Mesendoderm (in vitro differentiated cells): ENCODE results near the gene CCDC14.
A peak's percentile ranks its signal among the peaks of the same experiment; 100 is the strongest.

Experiments
- DNase-seq: peaks from one replicate; pipeline ENCODE4 v3.0.0; 2013
- H2AK5ac ChIP-seq: 2 replicates; pipeline ENCODE4 v1.6.1; 2013; ENCODE audit warnings: low read length, inconsistent platforms
- H2BK120ac ChIP-seq: 2 replicates; pipeline ENCODE4 v1.6.1; 2013; ENCODE audit warnings: low read depth, mild to moderate bottlenecking, low read length, moderate library complexity, mixed read lengths
- H2BK15ac ChIP-seq: replicated peaks from 2 replicates; pipeline ENCODE4 v1.6.1; 2013; ENCODE audit warnings: low read depth, mild to moderate bottlenecking, moderate library complexity
- H2BK5ac ChIP-seq: 2 replicates; pipeline ENCODE4 v1.6.1; 2013; ENCODE audit warnings: low read length, inconsistent platforms
- H3K18ac ChIP-seq: 2 replicates; pipeline ENCODE4 v1.6.1; 2013; ENCODE audit warnings: mild to moderate bottlenecking, low read length, mixed read lengths
- H3K23ac ChIP-seq: one replicate; pipeline ENCODE4 v1.6.1; 2013; ENCODE audit warnings: low read length
- H3K27ac ChIP-seq: 2 replicates; pipeline ENCODE4 v1.5.1; 2013; ENCODE audit warnings: low read depth, mild to moderate bottlenecking, inconsistent platforms, low read length, moderate library complexity
- H3K27me3 ChIP-seq: 2 replicates; pipeline ENCODE4 v1.6.1; 2013; ENCODE audit warnings: low read length, control low read depth, mild to moderate bottlenecking, inconsistent platforms; ENCODE audit not compliant: insufficient read depth, poor library complexity
- H3K36me3 ChIP-seq: 2 replicates; pipeline ENCODE4 v1.6.1; 2013; ENCODE audit warnings: low read length, inconsistent platforms; ENCODE audit not compliant: control insufficient read depth, insufficient read depth
- H3K4ac ChIP-seq: one replicate; pipeline ENCODE4 v1.6.1; 2013; ENCODE audit warnings: low read depth, mild to moderate bottlenecking, low read length, moderate library complexity
- H3K4me1 ChIP-seq: 2 replicates; pipeline ENCODE4 v1.6.1; 2013; ENCODE audit warnings: low read depth, low read length, inconsistent platforms; ENCODE audit not compliant: control insufficient read depth
- H3K4me2 ChIP-seq: 2 replicates; pipeline ENCODE4 v1.6.1; 2013; ENCODE audit warnings: low read length
- H3K4me3 ChIP-seq: 2 replicates; pipeline ENCODE4 v1.5.1; 2013; ENCODE audit warnings: mild to moderate bottlenecking, low read length
- H3K56ac ChIP-seq: one replicate; pipeline ENCODE4 v1.6.1; 2013; ENCODE audit warnings: low read length
- H3K79me1 ChIP-seq: 2 replicates; pipeline ENCODE4 v1.6.1; 2013; ENCODE audit warnings: low read length, inconsistent platforms
- H3K79me2 ChIP-seq: 2 replicates; pipeline ENCODE4 v1.6.1; 2013; ENCODE audit warnings: mild to moderate bottlenecking, low read length; ENCODE audit not compliant: control insufficient read depth, insufficient read depth
- H3K9ac ChIP-seq: 2 replicates; pipeline ENCODE4 v1.6.1; 2013; ENCODE audit warnings: low read length, inconsistent platforms
- H4K5ac ChIP-seq: one replicate; pipeline ENCODE4 v1.6.1; 2013; ENCODE audit warnings: low read length
- H4K8ac ChIP-seq: one replicate; pipeline ENCODE4 v1.6.1; 2013; ENCODE audit warnings: low read depth, mild to moderate bottlenecking, control low read depth, low read length, moderate library complexity
- WGBS: extraction: QIAGEN DNeasy Blood & Tissue Kit; methylation state at CpG from one replicate; pipeline ENCODE4 v1.1.7; 2013; ENCODE audit warnings: low lambda C conversion rate, missing lambda C conversion rate; ENCODE audit not compliant: insufficient coverage; ENCODE audit errors: extremely low coverage; 5-methylcytosine and 5-hydroxymethylcytosine counted together

The CCDC14 gene

DNA sequence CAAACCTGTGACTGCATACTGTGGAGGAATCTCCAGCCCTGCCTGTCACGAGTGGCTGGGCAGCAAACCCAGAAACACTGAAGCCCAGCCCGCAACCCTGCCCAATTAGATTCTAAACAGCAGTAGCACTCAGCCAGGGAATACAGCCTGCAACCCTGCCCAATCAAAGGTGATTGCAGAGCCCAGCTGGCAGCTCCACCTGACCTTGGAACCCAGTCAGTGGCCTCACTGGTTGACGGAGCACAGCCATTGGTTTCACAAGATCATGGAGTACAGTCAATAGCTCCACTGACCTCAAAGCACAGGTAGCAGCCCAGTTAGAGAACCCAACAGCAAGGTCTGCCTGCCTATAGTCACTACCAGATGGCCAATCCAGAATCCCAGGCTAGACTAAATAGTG, 41.7 kb downstream of the CCDC14 start:
- Histone ChIP-seq H4K5ac (no peak overlapping the region), H3K18ac (no peak overlapping the region), H3K4me3 (no peak overlapping the region), H3K56ac (no peak overlapping the region), H3K9ac (no peak overlapping the region), H3K27ac (no peak overlapping the region), H3K79me1 (no peaks in the 10 kb centered on the region), H3K4ac (no peak overlapping the region), H3K23ac (no peak overlapping the region), H2BK120ac (no peak overlapping the region), H2BK5ac (no peak overlapping the region), H3K4me1 (no peaks in the 10 kb centered on the region), H4K8ac (no peak overlapping the region), H2AK5ac (no peak overlapping the region), H3K79me2 (no peaks in the 10 kb centered on the region), H3K36me3 (no peaks in the 10 kb centered on the region), H3K27me3 (no peaks in the 10 kb centered on the region), H3K4me2 (no peak overlapping the region), H2BK15ac (no peak overlapping the region)
- DNase-seq: no peak
- WGBS: no CpG with 5 or more reads among the region's 3 CpGs

DNA sequence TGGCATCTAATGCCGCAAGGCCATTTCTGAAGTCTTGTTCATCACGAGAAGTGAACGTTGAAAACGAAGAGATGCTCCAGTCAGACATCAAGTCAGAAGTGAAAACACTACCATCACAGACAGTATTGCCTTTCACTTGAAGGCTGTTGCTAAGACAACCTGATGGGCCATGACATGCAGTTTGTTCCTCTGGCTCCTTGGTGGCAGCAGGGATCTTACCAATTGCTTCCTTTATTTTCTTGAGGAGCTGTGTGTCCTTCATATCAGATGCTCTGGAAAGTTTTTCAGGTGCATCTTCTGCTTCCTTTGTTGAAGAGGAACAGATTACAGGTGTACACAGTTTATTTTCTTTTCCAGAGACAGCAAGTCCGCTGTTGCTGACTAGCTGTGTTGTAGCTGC, 46.2 kb downstream of the CCDC14 start:
- no peak overlapping the region for H4K5ac ChIP-seq
- no peak overlapping the region for H2AK5ac ChIP-seq
- H3K4me2 ChIP-seq: no peak overlapping the region
- WGBS: no CpG with 5 or more reads among the region's 5 CpGs
- no peak overlapping the region for H3K56ac ChIP-seq
- no peak overlapping the region for H2BK120ac ChIP-seq
- no peaks in the 10 kb centered on the region for H3K27me3 ChIP-seq
- H3K79me2 ChIP-seq: no peaks in the 10 kb centered on the region
- H3K23ac ChIP-seq: no peak overlapping the region
- no peak overlapping the region for H2BK5ac ChIP-seq
- no peak overlapping the region for H3K9ac ChIP-seq
- no peak overlapping the region for H3K4me3 ChIP-seq
- H3K27ac ChIP-seq: no peak overlapping the region
- no peak overlapping the region for H3K18ac ChIP-seq
- no peak overlapping the region for H2BK15ac ChIP-seq
- no peaks in the 10 kb centered on the region for H3K79me1 ChIP-seq
- no peaks in the 10 kb centered on the region for H3K4me1 ChIP-seq
- no peak overlapping the region for H4K8ac ChIP-seq
- no peaks in the 10 kb centered on the region for H3K36me3 ChIP-seq
- no peak overlapping the region for H3K4ac ChIP-seq
- peak; percentile 54 for DNase-seq

DNA sequence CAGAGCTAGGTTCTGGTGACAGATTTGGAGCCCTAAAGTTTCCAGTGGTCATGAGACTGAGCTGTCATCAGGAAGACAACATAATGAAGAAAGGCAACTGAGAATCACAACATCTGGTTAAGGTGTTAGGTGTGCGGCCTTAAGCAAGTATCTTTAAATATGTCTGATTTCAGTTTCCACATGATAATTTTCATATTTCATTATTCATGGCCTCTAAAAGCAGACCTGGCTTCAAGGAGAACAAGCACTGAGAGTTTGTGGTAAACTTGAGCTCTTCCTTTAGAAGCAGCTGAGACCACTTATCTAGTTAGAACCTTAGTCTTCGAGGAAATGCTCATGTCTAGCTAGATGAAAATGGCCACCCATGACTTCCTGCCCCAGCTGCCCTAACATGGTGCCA, 51.2 kb downstream of the CCDC14 start:
- Histone ChIP-seq H4K8ac (no peak overlapping the region), H3K4ac (no peak overlapping the region), H3K56ac (no peak overlapping the region), H3K27me3 (no peaks in the 10 kb centered on the region), H2AK5ac (no peak overlapping the region), H2BK15ac (no peak overlapping the region), H3K4me1 (no peaks in the 10 kb centered on the region), H2BK5ac (no peak overlapping the region), H3K18ac (no peak overlapping the region), H3K27ac (no peak overlapping the region), H3K4me3 (no peak overlapping the region), H3K79me1 (no peaks in the 10 kb centered on the region), H2BK120ac (no peak overlapping the region), H3K9ac (no peak overlapping the region), H3K36me3 (no peaks in the 10 kb centered on the region), H3K23ac (no peak overlapping the region), H4K5ac (no peak overlapping the region), H3K4me2 (no peak overlapping the region), H3K79me2 (no peaks in the 10 kb centered on the region)
- WGBS: no CpG with 5 or more reads among the region's 2 CpGs
- DNase-seq: no peak

DNA sequence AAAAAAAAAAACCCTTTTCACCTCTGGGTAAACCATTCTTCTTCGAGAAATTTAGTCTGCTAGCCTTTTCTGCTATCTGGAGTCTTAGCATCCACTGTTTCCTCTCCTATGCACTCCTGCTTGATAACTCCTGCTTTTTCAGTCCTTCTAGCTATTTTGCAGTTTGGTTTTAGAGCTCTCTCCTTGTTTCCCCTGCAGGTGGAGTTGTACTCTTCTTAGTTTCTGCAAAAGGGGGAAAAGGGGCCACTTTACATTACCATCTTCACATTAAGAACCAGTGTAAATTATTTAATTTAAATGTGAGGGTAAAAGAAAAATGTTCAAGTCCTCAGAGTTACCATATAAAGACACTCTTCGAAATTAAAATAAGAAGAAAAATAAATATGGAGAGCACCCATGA, 53.3 kb downstream of the CCDC14 start:
- peak; percentile 27 for DNase-seq
- no peaks in the 10 kb centered on the region for H3K4me1 ChIP-seq
- WGBS: no CpG with 5 or more reads among the region's 2 CpGs

DNA sequence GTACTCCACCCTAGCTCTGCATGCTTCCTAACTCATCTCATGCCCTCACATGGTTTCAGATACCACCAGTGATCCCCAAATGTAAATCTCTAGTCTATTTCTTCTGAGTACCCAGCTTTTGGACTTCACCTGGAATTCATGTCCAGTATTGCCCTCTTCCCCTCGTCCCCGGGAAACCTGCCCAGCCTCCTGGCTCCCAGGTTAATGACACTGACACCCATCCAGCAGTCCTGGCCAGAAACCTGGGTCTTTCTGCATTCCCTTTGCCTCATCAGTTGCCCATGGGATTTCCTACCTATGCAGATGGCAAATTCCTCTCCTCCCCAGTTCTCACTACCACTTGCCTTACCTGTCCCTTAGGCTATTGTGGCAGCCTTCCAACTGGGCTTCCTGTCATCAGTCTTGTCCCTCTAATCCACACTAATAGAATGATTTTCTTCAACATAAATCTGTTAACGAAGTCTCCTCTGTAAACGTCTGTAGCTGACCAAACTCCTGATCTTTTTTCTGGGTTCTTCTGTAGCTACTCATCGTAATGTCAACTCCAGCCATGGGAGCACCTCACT, 61.6 kb downstream of the CCDC14 start:
- Histone ChIP-seq H4K8ac (no peak overlapping the region), H3K27ac (no peak overlapping the region), H3K4me1 (no peaks in the 10 kb centered on the region), H3K4me2 (no peak overlapping the region), H3K79me1 (no peaks in the 10 kb centered on the region), H2AK5ac (no peak overlapping the region), H4K5ac (no peak overlapping the region), H2BK5ac (no peak overlapping the region), H3K4me3 (no peak overlapping the region), H3K23ac (no peak overlapping the region), H2BK15ac (no peak overlapping the region), H3K79me2 (no peaks in the 10 kb centered on the region), H3K9ac (no peak overlapping the region), H3K18ac (no peak overlapping the region), H3K27me3 (no peaks in the 10 kb centered on the region), H3K4ac (no peak overlapping the region), H2BK120ac (no peak overlapping the region), H3K56ac (no peak overlapping the region), H3K36me3 (no peaks in the 10 kb centered on the region)
- DNase-seq: peak; percentile 52
- WGBS: no CpG with 5 or more reads among the region's 5 CpGs

More for the DNA sequence above, 53.3 kb downstream of the CCDC14 start:
- H3K79me1 ChIP-seq: no peaks in the 10 kb centered on the region
- H2BK15ac ChIP-seq: no peak overlapping the region
- H2BK120ac ChIP-seq: no peak overlapping the region
- H3K4me2 ChIP-seq: no peak overlapping the region
- H2AK5ac ChIP-seq: no peak overlapping the region
- H3K36me3 ChIP-seq: no peaks in the 10 kb centered on the region
- H3K4me3 ChIP-seq: no peak overlapping the region
- no peak overlapping the region for H2BK5ac ChIP-seq
- no peak overlapping the region for H3K23ac ChIP-seq
- no peak overlapping the region for H4K8ac ChIP-seq
- no peak overlapping the region for H3K27ac ChIP-seq
- no peak overlapping the region for H3K56ac ChIP-seq
- H4K5ac ChIP-seq: no peak overlapping the region
- H3K79me2 ChIP-seq: no peaks in the 10 kb centered on the region
- H3K18ac ChIP-seq: no peak overlapping the region
- H3K9ac ChIP-seq: no peak overlapping the region
- no peaks in the 10 kb centered on the region for H3K27me3 ChIP-seq
- no peak overlapping the region for H3K4ac ChIP-seq

DNA sequence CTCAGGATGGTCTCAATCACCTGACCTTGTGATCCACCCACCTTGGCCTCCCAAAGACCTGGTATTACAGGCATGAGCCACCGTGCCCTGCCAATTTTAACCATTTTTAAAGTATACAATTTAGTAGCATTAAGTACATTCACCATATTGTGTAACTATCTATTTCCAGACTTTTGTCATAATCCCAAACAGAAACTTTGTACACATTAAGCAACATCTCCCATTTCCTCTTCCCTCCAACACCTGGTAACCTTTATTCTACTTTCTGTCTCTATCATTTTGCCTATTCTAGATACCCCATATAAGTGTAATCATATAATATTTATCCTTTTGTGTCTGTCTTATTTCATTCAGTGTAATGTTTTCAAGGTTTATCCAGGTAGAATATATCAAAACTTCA, 68.0 kb downstream of the CCDC14 start:
- no peak overlapping the region for H3K27ac ChIP-seq
- DNase-seq: no peak
- H3K4me1 ChIP-seq: no peaks in the 10 kb centered on the region
- no peak overlapping the region for H3K56ac ChIP-seq
- H3K9ac ChIP-seq: no peak overlapping the region
- no peak overlapping the region for H3K4ac ChIP-seq
- no CpG with 5 or more reads among the region's 1 CpG for WGBS
- H2BK120ac ChIP-seq: no peak overlapping the region
- no peak overlapping the region for H3K23ac ChIP-seq
- no peak overlapping the region for H2AK5ac ChIP-seq
- H4K8ac ChIP-seq: no peak overlapping the region
- no peak overlapping the region for H3K4me2 ChIP-seq
- no peak overlapping the region for H2BK5ac ChIP-seq
- no peaks in the 10 kb centered on the region for H3K27me3 ChIP-seq
- no peaks in the 10 kb centered on the region for H3K79me2 ChIP-seq
- no peak overlapping the region for H3K4me3 ChIP-seq
- no peak overlapping the region for H4K5ac ChIP-seq
- H3K79me1 ChIP-seq: no peaks in the 10 kb centered on the region
- no peak overlapping the region for H3K18ac ChIP-seq
- no peaks in the 10 kb centered on the region for H3K36me3 ChIP-seq
- no peak overlapping the region for H2BK15ac ChIP-seq
